Uterus (tissue), 2 donors: ENCODE measurements around the gene PCNX3.

ENCODE experiments used
- CTCF ChIP-seq, 4 experiments: fragments of 200-600 bp in 2 of 4; fragments of 450-650 bp in 2 of 4; sonication (generic) in 2 of 4; IDR thresholded peaks; one replicate each; pipeline ENCODE4 v1.5.1; 2016 to 2019; ENCODE audit warnings: antibody characterized with exemption in 4 of 4, mild to moderate bottlenecking in 2 of 4, moderate library complexity in 1 of 4
- POLR2A ChIP-seq, 2 donors: fragments of 450-650 bp; IDR thresholded peaks; one replicate each; pipeline ENCODE4 v1.6.1; 2016; ENCODE audit warnings: antibody characterized with exemption in 2 of 2, mild to moderate bottlenecking in 1 of 2, moderate library complexity in 1 of 2

GRCh38 chr11:65573391-65574079, 42.0 kb upstream of the PCNX3 start:
- TF ChIP-seq CTCF (IDR thresholded peaks at IDR 0.05) = no peak
- TF ChIP-seq POLR2A (IDR thresholded peaks at IDR 0.05) = no peak
